Subcutaneous abdominal adipose tissue (tissue), 5 donors: ENCODE measurements around the gene FBXL17.

Source experiments
- H3K27ac ChIP-seq: one replicate; pipeline ENCODE4 v1.7.0; 2013; ENCODE audit warnings: low read depth, mild to moderate bottlenecking, inconsistent platforms, low read length, moderate library complexity
- H3K27me3 ChIP-seq, 5 donors: one replicate each; pipeline ENCODE4 v1.7.0; 2013; ENCODE audit warnings: low read length in 5 of 5, inconsistent platforms in 1 of 5; ENCODE audit not compliant: control insufficient read depth in 5 of 5, insufficient read depth in 4 of 5
- H3K36me3 ChIP-seq, 5 donors: one replicate each; pipeline ENCODE4 v1.7.0; 2013; ENCODE audit warnings: low read length in 5 of 5; ENCODE audit not compliant: control insufficient read depth in 5 of 5, insufficient read depth in 5 of 5
- H3K4me1 ChIP-seq, 5 donors: one replicate each; pipeline ENCODE4 v1.7.0; 2013; ENCODE audit warnings: low read length in 5 of 5, mild to moderate bottlenecking in 3 of 5, moderate library complexity in 1 of 5; ENCODE audit not compliant: control insufficient read depth in 5 of 5, insufficient read depth in 5 of 5
- H3K4me3 ChIP-seq, 5 donors: one replicate each; pipeline ENCODE4 v1.7.0; 2013; ENCODE audit warnings: low read length in 5 of 5, low read depth in 1 of 5
- H3K9ac ChIP-seq, 5 donors: one replicate each; pipeline ENCODE4 v1.7.0; 2013; ENCODE audit warnings: low read length in 5 of 5, mild to moderate bottlenecking in 4 of 5, moderate library complexity in 3 of 5
- H3K9me3 ChIP-seq, 5 donors: one replicate each; pipeline ENCODE4 v1.7.0; 2013; ENCODE audit warnings: low read length in 5 of 5; ENCODE audit not compliant: control insufficient read depth in 5 of 5
- donor health status: healthy.
- donor health status: healthy.
- donor health status: healthy.
- donor health status: healthy.
- donor health status: healthy.

FBXL17 gene

GRCh38 chr5:108122702-108123101 is 259.2 kb downstream of the FBXL17 start:
- Histone ChIP-seq H3K27me3 (no peaks in the 10 kb centered on the region), H3K9me3 (no peaks in the 10 kb centered on the region), H3K36me3 (peaks cover 0 to 4% (median 0%) of the 10 kb centered on the region in 5 donors), H3K9ac (no peak overlapping the region), H3K4me3 (no peak overlapping the region), H3K4me1 (no peaks in the 10 kb centered on the region), H3K27ac (no peak overlapping the region)

GRCh38 chr5:108118813-108119514 is 262.9 kb downstream of the FBXL17 start:
- H3K4me1 ChIP-seq, result no peaks in the 10 kb centered on the region
- H3K4me3 ChIP-seq, result no peak overlapping the region
- H3K27ac ChIP-seq, result no peak overlapping the region
- H3K9ac ChIP-seq, result no peak overlapping the region
- no peaks in the 10 kb centered on the region for H3K9me3 ChIP-seq
- H3K27me3 ChIP-seq, result no peaks in the 10 kb centered on the region
- H3K36me3 ChIP-seq, result peaks cover 0 to 4% (median 0%) of the 10 kb centered on the region in 5 donors

GRCh38 chr5:108115673-108116072 is 266.2 kb downstream of the FBXL17 start:
- Histone ChIP-seq H3K4me3 (no peak overlapping the region), H3K4me1 (no peaks in the 10 kb centered on the region), H3K27ac (no peak overlapping the region), H3K36me3 (peaks cover 0 to 3% (median 0%) of the 10 kb centered on the region in 5 donors), H3K9me3 (peaks cover 0 to 7% (median 0%) of the 10 kb centered on the region in 5 donors), H3K27me3 (no peaks in the 10 kb centered on the region), H3K9ac (no peak overlapping the region)

- no peak overlapping the region for H3K4me3 ChIP-seq
- no peaks in the 10 kb centered on the region for H3K36me3 ChIP-seq
- no peaks in the 10 kb centered on the region for H3K27me3 ChIP-seq
- no peak overlapping the region for H3K27ac ChIP-seq
- H3K4me1 ChIP-seq, result no peaks in the 10 kb centered on the region
- peaks cover 0 to 7% (median 0%) of the 10 kb centered on the region in 5 donors for H3K9me3 ChIP-seq
- no peak overlapping the region for H3K9ac ChIP-seq
Observed at GRCh38 chr5:108113950-108114349, 267.9 kb downstream of the FBXL17 start.

GRCh38 chr5:108111736-108112135 is 270.2 kb downstream of the FBXL17 start:
- H3K36me3 ChIP-seq, result no peaks in the 10 kb centered on the region
- H3K9ac ChIP-seq, result no peak overlapping the region
- no peaks in the 10 kb centered on the region for H3K4me1 ChIP-seq
- no peak overlapping the region for H3K27ac ChIP-seq
- no peak overlapping the region for H3K4me3 ChIP-seq
- H3K27me3 ChIP-seq, result no peaks in the 10 kb centered on the region
- peaks cover 0 to 7% (median 0%) of the 10 kb centered on the region in 5 donors for H3K9me3 ChIP-seq

GRCh38 chr5:108109059-108109458 is 272.8 kb downstream of the FBXL17 start:
- H3K27me3 ChIP-seq, result no peaks in the 10 kb centered on the region
- H3K9ac ChIP-seq, result no peak overlapping the region
- no peaks in the 10 kb centered on the region for H3K4me1 ChIP-seq
- no peak overlapping the region for H3K27ac ChIP-seq
- peaks cover 0 to 7% (median 0%) of the 10 kb centered on the region in 5 donors for H3K9me3 ChIP-seq
- H3K4me3 ChIP-seq, result no peak overlapping the region
- peaks cover 0 to 3% (median 0%) of the 10 kb centered on the region in 5 donors for H3K36me3 ChIP-seq

GRCh38 chr5:108104448-108104847 is 277.4 kb downstream of the FBXL17 start:
- Histone ChIP-seq H3K9ac (no peak overlapping the region), H3K27ac (no peak overlapping the region), H3K9me3 (no peaks in the 10 kb centered on the region), H3K27me3 (no peaks in the 10 kb centered on the region), H3K4me3 (no peak overlapping the region), H3K36me3 (peaks cover 0 to 3% (median 0%) of the 10 kb centered on the region in 5 donors), H3K4me1 (peaks cover 0 to 22% (median 0%) of the 10 kb centered on the region in 5 donors)

- Histone ChIP-seq H3K9me3 (no peaks in the 10 kb centered on the region), H3K27me3 (no peaks in the 10 kb centered on the region), H3K4me3 (no peak overlapping the region), H3K27ac (no peak overlapping the region), H3K36me3 (peaks cover 0 to 3% (median 0%) of the 10 kb centered on the region in 5 donors), H3K9ac (no peak overlapping the region), H3K4me1 (peaks cover 0 to 22% (median 0%) of the 10 kb centered on the region in 5 donors)
Observed at GRCh38 chr5:108102463-108102862, 279.4 kb downstream of the FBXL17 start.

GRCh38 chr5:108101821-108102220 is 280.1 kb downstream of the FBXL17 start:
- Histone ChIP-seq H3K4me1 (peaks cover 0 to 22% (median 0%) of the 10 kb centered on the region in 5 donors), H3K27ac (no peak overlapping the region), H3K9me3 (no peaks in the 10 kb centered on the region), H3K9ac (no peak overlapping the region), H3K4me3 (no peak overlapping the region), H3K27me3 (no peaks in the 10 kb centered on the region), H3K36me3 (peaks cover 0 to 3% (median 0%) of the 10 kb centered on the region in 5 donors)

GRCh38 chr5:108101130-108101529 is 280.8 kb downstream of the FBXL17 start:
- H3K27ac ChIP-seq, result no peak overlapping the region
- H3K9me3 ChIP-seq, result no peaks in the 10 kb centered on the region
- no peak overlapping the region for H3K9ac ChIP-seq
- H3K36me3 ChIP-seq, result peaks cover 0 to 3% (median 0%) of the 10 kb centered on the region in 5 donors
- no peak overlapping the region for H3K4me3 ChIP-seq
- peaks cover 0 to 22% (median 0%) of the 10 kb centered on the region in 5 donors for H3K4me1 ChIP-seq
- no peaks in the 10 kb centered on the region for H3K27me3 ChIP-seq
